Ramos (cell line): ENCODE data around the gene GRAP2.
"Not testable (repeated sequence)": the region's sequence is repeated elsewhere in the genome, so short reads cannot be mapped to it uniquely, and the experiment has no call there.

Source experiments
- in situ Hi-C: fragments of 300-500 bp; cut with MboI; formaldehyde crosslinking; loops from one replicate; pipeline ENCODE4 v1.14.3; 2022; ENCODE audit warnings: low sequenced_read_pairs; ENCODE audit not compliant: unreplicated experiment

GRAP2 gene

DNA sequence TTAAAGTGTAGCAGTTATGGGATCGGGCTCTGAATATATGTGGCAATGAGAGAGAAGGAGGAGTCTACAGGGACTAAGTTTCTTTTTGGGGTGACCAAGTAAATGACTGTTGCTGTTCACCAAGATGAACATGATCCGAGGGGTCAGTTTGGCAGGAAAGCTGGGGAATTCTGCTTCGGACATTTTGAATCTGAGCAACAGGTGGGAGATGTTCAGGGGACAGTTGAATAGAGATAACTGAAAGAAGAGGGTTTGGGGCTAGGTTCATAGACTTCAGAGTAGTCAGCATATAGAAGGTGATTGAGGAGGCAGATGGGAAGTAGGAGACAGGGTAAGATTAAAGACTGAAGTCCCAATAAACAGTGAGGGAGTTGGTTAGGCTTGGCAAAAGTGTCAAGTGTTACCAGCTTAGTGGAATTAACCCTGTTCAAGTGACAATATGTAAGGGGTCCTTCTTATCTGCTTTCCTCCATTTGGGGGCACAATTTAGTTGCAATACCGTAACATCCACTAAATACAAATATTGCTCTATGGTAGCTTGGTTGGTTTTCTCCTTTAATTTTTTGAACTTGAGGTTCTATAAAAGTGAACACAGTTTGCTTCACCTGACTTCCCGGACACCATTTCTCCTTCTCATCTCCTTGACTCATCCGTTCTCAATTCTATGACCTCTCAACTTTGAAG, 4.4 kb upstream of the GRAP2 start:
- in situ Hi-C loops = no loop called here

DNA sequence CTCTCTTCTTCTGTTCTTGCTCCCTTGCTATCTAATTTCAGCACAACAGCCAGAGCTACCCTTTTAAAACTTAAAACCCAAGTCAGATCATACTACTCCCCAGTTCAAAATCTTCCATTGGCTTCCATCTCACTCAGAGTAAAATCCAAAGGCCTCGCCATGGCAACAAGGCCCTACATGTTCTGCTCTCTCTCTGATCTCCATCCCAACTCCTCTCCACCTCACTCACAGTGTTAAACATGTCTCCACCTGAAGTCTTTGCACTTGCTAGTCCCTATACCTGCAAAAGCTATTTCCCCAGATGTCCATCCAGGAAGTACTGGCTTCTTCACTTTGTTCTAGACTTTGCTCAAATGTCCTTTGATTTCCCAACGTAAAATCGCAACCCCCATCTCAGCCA, 3.0 kb upstream of the GRAP2 start:
- in situ Hi-C loops = no loop called here

DNA sequence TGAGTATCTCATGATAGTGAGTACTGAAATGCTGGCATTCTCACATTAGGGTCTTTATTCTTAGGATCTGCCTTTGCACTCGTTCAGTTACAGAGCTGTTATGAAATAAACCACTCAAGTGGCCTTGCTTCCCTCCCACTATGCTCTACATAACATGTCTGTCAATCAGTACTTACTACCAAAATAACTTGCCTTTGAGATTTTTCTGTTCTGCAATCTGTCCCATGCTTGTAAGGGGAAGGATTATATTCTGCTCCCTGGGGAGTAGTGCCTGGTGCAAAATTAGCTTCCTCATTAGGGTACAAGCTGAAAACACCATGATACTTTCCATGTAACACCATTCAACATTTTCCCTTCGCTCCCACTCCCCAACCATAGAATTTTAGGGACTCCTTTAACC, 1.9 kb upstream of the GRAP2 start:
- in situ Hi-C loops = no loop called here

DNA sequence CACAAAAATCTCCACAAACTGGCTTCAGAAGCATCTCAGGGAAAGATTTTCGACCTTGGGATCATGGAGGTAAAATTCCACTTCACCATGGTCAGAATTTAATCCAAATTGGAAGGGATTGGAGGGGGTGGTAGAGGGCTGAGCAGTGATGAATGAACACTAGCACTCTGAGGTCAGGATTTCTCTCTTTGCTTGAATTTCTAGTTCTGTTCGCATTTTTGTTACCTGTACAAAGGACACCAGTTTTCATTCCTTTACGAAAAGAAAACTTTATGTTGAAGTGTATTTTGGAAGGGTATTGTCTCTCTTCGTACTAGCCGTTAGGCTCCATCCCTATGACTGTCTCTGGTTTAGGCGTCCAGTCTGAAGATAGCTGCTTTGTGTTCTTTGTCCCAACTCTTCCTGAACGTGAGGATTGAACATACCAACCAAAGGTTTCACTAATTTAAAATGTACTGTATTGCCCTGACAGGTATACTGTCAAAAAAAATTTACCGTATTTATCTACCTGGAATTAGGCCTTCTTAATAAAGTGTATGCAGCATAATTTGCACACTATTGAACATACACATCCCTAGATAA, 772 bp downstream of the GRAP2 start:
- in situ Hi-C loops = no loop called here

DNA sequence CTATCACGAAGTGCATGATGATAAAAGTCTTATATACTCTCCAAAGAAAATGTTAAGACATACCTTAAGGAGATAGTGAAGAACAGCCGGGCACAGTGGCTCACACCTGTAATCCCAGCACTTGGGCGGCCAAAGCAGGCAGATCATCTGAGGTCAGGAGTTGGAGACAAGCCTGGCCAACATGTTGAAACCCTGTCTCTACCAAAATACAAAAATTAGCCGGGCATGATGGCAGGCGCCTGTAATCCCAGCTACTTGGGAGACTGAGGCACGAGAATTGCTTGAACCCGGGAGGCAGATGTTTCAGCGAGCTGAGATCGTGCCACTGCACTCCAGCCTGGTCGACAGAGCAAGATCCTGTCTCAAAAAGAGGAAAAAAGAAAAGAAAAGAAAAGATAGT, 3.1 kb downstream of the GRAP2 start:
- in situ Hi-C loops = not testable (repeated sequence)

DNA sequence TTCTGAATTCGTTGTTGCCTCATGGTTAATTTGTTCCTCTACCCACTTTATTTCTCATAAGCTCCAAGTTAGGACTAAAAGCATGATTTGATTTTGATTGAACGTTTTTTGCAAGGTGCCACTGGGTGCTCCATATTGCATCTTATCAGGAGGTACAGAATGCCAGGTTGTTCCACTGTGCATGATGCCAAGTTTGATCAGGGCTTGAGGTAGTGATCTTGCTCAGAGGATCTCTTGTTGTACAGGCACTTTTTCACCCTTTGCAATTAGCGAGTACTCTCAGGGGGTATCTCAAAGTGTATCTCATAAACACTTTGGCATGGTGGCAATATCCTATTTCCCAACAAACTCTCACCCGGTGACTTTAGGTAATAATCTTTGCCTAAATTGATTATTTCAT, 4.0 kb downstream of the GRAP2 start:
- in situ Hi-C loops = no loop called here

DNA sequence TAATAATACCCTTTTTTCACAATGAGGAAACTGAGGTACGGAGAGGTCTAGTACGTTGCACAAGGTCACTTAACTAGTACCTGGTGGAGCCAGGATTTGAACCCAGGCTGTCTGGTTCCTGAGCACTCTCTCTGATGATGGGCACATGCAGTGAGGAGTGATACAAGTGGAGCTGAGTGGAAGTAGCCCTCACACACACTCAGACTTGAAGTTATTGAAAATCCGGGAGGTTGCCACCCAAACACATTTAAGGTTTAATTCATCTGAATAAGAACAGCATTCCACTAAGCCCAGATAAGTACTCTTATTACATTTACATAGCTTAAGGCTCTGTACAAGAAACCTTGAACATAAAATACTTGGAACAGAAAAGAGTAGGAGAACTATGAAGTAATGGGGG, 4.8 kb downstream of the GRAP2 start:
- in situ Hi-C loops = no loop called here

DNA sequence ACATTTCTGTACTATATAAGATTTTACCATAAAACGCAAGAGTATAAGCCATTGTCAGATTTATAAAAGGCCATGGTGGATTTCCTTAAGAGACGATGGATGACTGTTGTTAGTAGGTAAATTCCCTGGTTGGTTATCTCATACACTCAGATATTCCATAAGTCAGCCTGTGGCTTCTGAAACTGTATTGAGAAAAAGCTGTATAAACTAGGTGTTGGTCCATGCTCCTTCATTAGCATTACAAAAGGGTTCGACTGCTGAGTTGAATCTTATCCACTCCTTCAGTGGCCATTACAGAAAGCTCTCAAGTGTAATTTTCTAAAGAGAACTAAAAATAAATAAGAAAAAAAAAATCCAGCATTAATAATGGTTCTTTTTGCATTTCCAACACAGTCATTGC, 5.3 kb downstream of the GRAP2 start:
- in situ Hi-C loops = no loop called here

DNA sequence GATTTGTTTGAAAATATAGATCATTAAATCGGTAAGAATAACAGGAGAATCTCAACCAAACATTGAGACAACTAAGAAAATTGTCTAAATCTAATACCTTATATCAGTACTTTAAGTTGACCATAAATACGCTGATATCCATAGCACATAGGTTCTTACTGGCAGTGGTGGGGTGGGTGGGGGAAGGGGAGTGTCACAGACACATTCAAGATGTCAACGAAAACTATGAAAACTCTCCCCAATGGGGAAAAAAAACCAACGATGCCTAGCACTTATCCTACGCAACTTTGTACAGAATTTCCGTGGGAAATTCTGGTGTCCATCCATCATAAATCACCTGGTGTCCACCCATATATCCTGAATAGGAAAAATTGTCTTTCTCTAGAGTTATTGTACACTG, 6.2 kb downstream of the GRAP2 start:
- in situ Hi-C loops = no loop called here

DNA sequence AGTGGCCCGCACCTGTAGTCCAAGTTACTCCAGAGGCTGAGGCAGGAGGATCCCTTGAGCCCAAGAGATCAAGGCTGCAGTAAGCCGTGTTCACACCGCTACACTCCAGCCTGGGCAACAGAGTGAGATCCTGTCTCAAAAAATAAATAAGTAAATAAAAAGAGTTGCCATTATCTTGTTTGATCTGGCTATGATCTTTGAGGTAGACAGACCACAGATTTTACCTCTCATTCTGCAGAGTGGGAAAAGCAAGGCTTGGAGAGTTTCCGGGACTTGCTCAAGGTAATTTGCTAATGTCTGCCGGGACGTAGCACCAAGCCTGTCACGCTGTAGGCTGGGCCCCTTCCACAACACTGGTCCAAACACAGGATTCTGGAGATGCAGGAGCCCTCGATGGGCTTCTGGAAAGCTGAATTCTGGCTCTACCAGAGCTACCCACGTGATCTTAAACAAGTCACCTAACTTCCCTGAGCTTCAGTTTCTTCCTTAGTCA, 6.8 kb downstream of the GRAP2 start:
- in situ Hi-C loops = no loop called here

DNA sequence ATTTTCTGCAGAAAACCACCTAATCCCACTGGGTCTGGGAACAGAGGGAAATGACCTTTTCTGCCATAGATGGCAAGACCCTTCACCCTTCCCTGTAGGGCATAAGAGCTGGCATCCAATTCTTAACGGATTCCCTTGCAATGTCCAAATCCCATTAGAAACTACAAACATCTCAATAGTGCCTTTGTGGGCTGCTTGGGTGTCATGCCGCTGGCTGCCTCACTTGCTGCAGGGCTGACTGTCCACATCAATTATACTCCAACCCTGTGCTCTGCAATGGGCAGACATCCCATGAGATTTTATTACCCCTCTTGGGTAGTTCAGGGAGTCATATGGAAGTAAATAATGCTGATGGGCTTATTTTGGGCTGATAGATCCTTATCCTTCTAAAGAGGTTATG, 7.3 kb downstream of the GRAP2 start:
- in situ Hi-C loops = no loop called here

DNA sequence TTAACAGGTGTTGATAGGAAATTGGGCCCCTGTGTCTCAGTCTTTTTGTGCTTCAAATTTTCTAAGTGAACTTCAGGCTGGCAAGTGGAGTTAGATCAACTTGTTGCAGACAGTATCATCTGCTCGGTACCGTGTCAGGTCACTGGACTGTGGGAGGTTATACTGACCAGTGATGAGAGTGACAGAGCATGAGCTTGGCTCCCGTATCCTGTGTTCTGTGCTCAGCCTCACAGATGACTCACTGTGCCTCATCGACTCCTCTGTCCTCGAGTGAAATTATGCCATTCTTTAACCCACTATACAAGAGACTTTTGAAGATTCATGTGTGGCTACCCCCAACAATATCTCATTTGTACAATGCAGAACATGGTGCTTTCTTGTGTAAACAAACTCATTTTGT, 7.9 kb downstream of the GRAP2 start:
- in situ Hi-C loops = no loop called here

DNA sequence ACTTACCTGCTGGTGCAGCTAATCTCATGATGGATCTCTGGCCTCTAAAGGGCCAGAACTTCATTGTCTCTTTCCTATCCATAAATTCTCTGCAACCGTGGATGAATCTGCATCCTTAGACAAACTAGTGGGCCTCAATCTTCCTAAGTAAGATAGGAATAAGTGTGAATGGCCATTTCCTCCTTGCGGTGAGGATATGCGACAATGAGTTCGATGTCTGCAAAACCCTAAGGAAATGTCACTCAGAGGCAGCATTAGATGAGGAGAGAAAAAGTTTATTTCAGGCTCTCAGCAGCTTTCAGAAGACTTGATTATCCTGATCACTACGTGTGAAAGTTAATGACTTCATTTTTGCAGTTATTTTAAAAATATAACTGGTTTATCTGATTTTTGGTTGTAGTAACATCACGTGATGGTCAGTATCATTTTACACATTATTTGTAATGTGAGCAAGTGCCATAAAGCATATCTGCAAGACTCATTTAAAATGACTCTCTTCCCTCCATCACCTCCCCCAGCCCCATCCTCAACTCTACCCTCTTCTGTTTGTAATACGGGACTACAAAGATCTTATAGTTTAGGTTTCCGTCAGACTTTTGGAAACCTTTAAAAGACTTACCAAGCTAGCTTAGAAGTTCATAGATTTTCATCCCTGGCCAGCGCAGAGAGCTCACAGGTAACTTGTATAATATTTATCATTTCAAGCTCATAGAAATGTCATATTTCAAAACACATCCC, 10.2 kb downstream of the GRAP2 start:
- in situ Hi-C loops = no loop called here

DNA sequence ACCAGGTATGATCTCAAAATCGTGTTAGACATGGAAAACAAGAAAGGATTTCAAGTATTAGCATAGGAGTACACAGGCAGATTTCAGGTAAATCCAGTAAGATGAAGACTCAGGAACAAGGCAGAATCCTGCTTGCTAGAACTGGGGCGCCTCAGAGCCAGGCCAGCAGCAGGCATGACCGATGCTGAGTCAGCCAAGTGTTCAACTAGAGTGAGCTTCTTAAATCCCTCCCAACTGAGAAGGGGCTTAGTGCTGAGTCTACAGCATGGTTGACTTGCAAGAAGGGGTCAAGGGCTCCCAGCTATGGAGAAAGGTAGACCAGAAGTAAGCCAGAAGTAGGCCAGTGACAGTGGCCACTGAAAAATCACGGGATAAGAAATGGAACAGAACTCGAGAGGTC, 12.4 kb downstream of the GRAP2 start:
- in situ Hi-C loops = no loop called here

DNA sequence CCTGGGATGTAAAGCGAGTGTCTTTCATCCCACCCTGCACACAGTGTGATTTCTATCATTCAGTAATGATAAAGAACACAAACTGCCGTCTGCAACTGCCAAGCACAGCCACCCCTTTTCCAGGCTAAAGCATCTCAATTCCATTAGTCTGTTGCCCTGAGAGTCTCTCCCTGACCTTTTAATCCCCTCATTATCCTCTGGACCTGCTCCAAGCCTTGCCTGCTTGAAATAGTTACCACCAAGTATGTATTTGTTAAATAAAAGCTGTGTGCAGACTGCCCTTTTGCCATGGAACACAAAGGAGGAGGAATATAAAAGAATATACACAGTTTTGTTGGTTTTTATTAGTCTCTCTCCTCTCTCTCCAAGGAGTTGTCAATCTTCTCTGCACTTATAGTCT, 13.0 kb downstream of the GRAP2 start:
- in situ Hi-C loops = no loop called here

DNA sequence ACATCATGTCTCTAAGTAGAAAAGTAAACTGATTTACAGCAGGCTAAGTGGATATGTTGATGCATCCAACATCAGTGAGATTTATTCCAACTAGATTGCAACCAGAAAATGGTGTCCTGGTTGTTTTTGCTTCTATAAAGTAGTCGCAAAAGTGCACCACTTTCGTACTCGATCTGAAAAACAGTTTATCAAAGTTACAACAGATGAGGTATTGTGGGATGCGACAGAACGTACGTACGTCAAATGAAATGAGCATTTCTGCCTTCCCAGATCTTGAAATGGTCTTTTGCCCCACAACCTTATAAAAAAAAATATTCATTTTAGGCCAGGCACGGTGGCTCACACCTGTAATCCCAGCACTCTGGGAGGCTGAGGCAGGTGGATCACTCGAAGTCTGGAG, 13.7 kb downstream of the GRAP2 start:
- in situ Hi-C loops = no loop called here

DNA sequence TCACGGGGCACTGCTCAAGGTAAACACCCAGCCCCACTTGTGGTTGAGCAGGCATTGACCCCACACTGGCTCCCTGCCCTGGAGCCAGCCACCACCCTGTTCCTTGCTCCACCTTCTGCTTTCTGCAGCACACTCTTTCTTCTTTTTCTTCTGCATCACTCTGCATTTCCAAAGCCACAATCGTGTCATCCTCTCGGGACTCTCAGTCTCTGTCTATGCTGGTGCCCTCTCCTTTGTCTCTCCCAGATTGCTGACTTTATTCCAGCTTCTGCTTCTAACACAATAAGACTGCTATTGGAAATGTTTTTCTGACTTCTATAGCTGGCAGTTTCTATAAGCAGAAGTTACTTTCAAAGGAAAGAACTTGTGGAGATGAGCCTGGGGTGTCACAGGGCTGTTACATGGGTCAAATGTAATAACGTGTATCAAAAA, 14.4 kb downstream of the GRAP2 start:
- in situ Hi-C loops = no loop called here

DNA sequence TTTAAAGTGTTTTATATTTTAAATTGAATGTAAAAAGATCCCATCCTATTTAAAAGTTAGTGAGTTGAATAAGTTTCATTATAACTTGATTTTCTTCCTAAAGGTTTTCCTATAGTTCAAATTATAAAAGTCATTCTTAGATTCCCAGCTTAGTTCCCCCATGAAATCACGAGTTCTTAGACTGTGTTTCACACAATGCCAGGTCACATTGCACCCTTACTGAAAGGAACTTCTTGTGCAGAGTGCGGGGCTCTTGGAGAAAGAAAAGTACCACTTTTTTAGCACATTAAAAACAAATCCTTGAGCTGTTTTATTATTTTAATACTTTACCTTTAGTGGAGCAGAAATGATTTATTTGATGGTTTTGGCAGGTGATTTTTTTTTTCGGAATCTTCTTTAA, 15.6 kb downstream of the GRAP2 start:
- in situ Hi-C loops = no loop called here

DNA sequence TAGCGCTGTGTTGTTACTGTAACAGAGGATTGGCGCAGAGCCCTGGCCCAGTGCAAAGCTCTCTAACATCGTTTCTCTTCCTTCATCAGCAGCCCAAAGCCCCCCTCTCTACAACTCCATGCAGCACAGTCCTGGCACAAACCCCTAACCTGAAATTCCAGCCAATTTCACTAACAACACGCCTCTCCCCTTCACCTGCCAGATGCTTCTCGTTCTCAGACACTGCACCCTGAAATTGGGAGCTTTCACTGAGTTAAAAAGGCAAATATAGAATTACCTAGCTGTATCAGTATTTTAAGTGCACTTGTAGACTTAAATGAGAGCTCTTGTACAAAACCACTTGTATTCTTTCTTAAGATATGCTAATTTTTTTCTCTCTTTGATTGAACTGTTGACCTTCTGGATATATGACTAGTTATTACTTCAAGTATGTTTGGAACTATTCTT, 16.3 kb downstream of the GRAP2 start:
- in situ Hi-C loops = no loop called here

DNA sequence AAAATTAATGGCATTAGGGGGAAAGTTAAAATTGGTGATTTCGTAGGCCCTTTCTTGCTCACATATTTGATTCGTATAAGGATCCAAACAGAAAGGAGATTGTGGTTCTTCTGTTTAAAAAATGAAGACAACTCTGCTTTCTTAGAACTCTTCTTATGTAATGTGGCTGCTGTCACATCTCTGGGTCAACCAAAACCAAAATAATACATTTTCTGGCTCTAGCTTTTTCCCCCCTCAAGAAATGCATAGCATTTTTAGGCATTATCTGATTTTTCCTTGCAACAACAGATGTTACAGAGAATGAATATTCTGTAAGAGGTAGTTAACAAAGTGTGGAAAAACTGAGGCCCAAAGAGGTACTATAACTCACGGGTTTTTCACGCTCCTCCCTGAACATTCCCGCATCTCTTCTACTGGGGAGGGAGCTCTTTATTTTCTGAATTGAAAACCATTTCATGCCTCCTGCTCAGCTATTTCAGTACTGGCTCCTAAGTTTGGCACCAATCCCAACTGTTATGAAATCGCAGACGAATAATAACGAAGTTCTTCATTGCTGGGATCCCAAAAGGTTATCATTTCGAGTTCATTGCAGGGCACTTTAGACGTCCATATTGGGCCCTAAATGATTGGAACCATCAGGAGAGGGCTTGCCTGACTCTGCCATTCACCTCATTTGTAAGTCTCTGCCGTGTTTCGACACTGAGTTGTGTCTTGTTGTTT, 17.1 kb downstream of the GRAP2 start:
- in situ Hi-C loops = no loop called here
